ENCODE data around the gene MAP6. TPM values are rescaled to one million over a fixed set of nuclear protein-coding genes. Genes with fewer than 3 reads are reported as not detected.

Gene MAP6
- total RNA-seq, 2 donors from 2014 or later = 0.14 TPM; not detected in 1

DNA sequence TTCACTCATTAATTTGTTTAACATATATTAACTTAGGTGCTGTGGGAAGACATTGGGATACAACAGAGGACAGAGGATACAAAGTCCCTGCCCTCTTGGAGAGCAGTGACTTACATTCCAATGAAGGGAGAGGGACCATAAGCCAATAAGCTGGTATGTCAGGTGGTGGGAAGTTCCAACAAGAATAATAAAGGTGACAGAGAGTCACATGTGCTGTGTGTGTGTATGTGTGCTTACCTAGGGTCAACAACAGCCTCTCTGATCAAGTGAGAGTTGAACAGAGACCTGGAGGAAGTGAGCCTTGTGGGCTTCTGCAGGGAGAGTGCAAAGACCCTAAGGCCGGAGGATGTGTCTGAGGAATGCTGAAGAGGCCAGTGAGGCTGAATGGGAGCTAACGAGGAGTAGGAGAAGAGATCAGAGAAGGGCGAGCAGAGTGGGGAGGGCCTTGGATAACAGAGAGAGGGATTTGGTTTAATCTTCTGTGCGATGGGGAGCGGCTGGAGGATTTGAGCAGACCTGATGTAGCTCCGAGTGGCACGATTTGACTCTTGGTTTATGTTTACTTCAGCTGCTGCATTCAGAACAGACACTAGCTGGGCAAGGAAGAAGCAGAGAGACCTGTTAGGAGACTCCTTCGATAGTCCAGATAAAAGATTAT is 35.3 kb downstream of the MAP6 start:
- Mint-ChIP-seq H3K4me3 (no peak overlapping the region), H3K27me3 (peaks cover 52 to 66% of the 10 kb centered on the region in 2 donors), H3K36me3 (no peaks in the 10 kb centered on the region), H3K9me3 (no peaks in the 10 kb centered on the region), H3K4me1 (ENCODE audit: low read depth in 2 of 2) (no peaks in the 10 kb centered on the region), H3K27ac (no peak overlapping the region)
- DNase-seq (ENCODE audit: low spot score) = no peak
- no peak for ATAC-seq

DNA sequence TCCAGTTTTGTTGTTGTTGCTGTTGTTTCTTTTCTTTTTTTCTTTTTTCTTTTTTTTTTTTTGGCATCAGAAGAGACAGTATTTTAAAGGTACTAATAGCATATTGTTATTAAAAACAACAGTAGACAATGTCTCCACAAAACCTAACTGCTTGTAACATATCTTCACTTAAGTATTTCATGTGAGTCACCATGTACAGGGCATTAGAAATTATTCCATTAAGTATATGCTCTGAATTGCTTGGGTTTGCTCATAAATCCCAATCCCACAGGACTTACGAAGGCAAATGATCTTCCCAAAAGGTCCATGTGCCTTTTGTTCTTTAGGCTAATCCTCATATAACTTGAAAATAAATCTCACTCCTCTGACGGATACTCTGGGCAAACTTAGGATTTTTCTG is 35.9 kb downstream of the MAP6 start:
- no peak overlapping the region for H3K4me3 Mint-ChIP-seq
- no peak for DNase-seq (ENCODE audit: low spot score)
- H3K27ac Mint-ChIP-seq = no peak overlapping the region
- H3K9me3 Mint-ChIP-seq = no peaks in the 10 kb centered on the region
- H3K27me3 Mint-ChIP-seq = peaks cover 50 to 66% of the 10 kb centered on the region in 2 donors
- no peak for ATAC-seq
- no peaks in the 10 kb centered on the region for H3K36me3 Mint-ChIP-seq
- H3K4me1 Mint-ChIP-seq (ENCODE audit: low read depth in 2 of 2) = no peaks in the 10 kb centered on the region

DNA sequence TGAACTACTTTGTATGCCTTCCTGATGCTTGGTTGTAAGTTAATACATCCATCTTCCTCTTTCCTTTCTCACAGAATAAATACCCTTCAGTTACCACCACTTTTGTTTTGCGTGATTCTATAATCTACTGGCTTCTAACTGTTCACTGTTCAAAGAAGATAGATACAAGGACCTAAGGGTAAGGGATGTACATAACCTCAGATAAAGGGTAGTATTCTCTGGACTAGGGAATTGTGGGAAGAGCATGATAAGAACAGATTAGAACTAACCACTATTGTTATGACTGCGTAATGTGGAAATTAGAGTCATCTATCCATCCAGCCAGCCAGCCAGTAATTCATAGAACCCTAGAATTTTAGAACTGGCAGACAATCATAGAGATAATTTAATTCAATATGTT is 36.4 kb downstream of the MAP6 start:
- ATAC-seq = no peak
- Mint-ChIP-seq H3K36me3 (no peaks in the 10 kb centered on the region), H3K9me3 (no peaks in the 10 kb centered on the region), H3K27ac (no peak overlapping the region), H3K4me3 (no peak overlapping the region), H3K4me1 (ENCODE audit: low read depth in 2 of 2) (no peaks in the 10 kb centered on the region), H3K27me3 (peaks cover 52 to 68% of the 10 kb centered on the region in 2 donors)
- DNase-seq (ENCODE audit: low spot score) = no peak

DNA sequence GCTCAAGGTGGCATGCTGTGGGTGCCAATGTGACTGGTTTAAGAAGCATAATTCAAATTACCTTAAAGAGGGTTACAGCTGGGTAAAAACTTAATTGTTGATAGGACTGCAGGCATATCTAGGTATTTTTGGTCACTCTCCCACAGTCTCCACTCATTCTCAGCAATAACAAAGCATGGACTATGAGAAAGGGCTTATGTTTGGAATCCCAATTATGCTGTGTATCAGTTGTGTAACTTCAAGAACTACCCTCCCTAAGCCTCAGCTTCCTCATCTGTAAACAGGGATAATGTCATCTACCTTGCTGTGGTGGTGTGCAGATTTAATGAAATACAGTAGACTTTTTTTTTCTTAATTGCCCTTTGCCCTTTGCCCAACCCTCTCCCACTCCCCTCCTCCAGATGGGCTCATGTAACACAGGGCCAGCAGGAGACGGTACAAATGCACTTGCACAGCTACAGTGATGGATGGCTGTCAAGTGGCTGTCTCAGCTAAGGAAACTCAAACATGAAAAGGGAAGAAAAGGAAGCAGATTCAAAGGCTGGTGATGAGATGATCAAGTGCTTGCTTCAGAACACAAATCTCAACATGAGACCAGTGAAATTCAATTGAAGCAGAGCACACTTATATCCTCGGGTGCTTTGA is 37.6 kb downstream of the MAP6 start:
- DNase-seq (ENCODE audit: low spot score) = no peak
- no peak for ATAC-seq
- Mint-ChIP-seq H3K27ac (no peak overlapping the region), H3K4me3 (no peak overlapping the region), H3K27me3 (peaks cover 43 to 55% of the 10 kb centered on the region in 2 donors), H3K36me3 (no peaks in the 10 kb centered on the region), H3K9me3 (no peaks in the 10 kb centered on the region), H3K4me1 (ENCODE audit: low read depth in 2 of 2) (no peaks in the 10 kb centered on the region)

DNA sequence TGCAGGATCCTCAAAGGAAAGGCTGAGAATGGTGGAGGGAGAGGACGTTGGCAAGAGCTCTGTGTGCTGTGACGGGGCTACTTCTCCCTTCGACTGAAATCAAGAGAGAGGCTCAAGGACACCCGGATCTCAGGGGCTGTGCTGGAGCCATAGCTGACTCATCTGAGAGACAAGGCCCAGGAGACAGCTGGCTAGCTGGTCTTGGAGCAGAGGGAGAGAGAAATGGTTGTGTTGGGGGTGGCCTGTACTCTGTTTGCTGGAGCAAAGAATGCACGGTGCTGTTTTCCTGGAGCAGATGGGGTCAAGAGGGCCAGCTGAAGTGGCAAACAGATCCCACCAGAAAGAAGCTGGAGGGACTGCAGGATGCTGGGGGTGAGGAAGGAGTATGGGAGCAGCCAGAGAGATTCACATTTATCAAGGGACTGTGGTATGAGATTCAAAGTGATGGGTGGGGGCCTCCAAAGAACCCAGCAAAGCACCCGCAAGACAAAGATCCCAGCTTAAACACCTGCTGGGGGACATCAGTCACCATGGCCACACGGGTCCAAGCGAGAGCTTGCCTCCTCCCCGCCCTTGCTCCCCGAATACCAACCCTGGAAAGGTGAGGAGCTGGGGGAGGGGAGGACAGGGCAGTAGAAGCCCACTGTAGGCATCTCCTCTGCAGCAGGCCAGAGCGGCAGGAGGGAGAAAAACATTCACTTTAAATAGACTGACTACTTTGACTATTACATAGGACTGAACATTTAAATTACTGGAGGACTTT is 40.8 kb downstream of the MAP6 start:
- H3K27me3 Mint-ChIP-seq = peaks cover 29 to 40% of the 10 kb centered on the region in 2 donors
- no peak overlapping the region for H3K27ac Mint-ChIP-seq
- no peak for DNase-seq (ENCODE audit: low spot score)
- H3K4me3 Mint-ChIP-seq = no peak overlapping the region
- H3K36me3 Mint-ChIP-seq = no peaks in the 10 kb centered on the region
- ATAC-seq = no peak
- H3K4me1 Mint-ChIP-seq (ENCODE audit: low read depth in 2 of 2) = no peaks in the 10 kb centered on the region
- H3K9me3 Mint-ChIP-seq = no peaks in the 10 kb centered on the region

DNA sequence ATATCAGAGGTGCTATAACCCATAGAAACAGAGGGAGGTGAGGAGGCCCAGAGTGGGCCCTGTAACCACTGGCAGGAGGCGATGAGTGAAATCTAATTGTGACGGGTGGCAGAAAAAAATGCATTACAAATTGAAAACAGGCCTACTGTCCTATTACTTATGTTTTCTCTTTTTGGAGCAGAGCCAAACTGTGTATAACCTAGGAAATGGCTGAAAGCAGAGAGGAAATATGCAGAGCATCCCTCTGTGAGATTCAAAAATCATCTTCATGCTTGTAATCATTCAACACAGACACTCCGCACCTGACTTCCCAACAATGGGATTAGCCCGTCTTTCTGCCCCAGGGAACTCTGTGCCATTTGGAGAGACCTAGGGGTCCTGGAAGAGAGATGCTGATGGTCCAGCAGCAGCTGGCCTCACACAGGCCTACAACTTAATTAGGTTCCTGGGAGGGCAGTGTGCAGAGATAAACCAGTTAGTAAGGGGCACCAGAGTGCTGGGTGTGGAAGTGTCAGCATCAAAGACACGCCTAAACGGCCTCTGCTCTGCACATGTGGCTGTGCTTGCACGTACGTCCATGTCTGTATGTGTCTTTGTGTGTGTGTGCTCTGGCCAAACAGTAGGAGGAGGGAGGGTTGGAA is 41.8 kb downstream of the MAP6 start:
- no peaks in the 10 kb centered on the region for H3K4me1 Mint-ChIP-seq (ENCODE audit: low read depth in 2 of 2)
- H3K4me3 Mint-ChIP-seq = no peak overlapping the region
- no peak for ATAC-seq
- H3K36me3 Mint-ChIP-seq = no peaks in the 10 kb centered on the region
- no peak for DNase-seq (ENCODE audit: low spot score)
- no peaks in the 10 kb centered on the region for H3K9me3 Mint-ChIP-seq
- H3K27me3 Mint-ChIP-seq = peaks cover 21 to 29% of the 10 kb centered on the region in 2 donors
- no peak overlapping the region for H3K27ac Mint-ChIP-seq

DNA sequence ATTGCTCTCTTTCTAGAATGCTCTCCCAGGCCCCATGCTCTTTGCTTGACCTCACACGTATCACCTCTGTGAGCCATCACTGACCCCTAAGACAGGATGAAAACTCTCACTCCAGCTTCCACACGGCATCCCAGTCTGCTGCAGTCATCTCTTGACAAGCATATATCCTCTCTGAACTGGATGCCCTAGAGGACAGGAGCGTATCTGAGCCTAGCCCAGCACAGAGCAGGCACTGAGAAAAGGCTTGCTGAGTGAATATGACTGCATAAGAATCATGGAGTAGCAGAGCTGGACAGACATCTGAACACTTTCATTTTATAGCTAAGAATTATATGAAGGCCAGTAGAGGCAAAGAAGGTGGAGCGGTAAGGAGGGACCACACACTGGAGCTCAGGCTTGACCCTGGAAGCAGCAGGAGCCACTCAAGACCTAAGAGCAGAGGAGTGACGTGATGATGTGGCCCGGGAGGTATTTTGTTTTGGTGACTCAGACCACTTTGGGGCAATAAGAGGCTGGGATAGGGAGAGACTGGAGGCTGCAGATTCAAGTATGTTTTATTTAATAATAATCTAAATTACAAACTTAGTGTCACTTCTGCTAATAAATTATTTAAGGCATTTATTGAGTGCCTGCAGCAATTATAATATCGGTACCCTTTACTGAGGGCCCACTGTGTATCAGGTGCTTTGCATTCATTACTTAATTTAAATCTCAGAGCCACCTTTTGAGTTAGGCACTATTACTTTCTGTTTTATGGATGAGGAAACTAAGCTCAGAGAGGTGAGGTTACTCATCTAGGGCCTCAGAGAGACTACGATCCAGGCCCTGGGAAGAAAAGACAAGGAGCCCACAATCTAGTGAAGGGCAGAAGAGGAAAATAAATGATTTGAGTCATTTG is 42.6 kb downstream of the MAP6 start:
- Mint-ChIP-seq H3K4me1 (ENCODE audit: low read depth in 2 of 2) (no peaks in the 10 kb centered on the region), H3K36me3 (no peaks in the 10 kb centered on the region), H3K27me3 (peaks cover 13 to 22% of the 10 kb centered on the region in 2 donors), H3K9me3 (no peaks in the 10 kb centered on the region), H3K27ac (no peak overlapping the region), H3K4me3 (no peak overlapping the region)
- no peak for ATAC-seq
- no peak for DNase-seq (ENCODE audit: low spot score)

DNA sequence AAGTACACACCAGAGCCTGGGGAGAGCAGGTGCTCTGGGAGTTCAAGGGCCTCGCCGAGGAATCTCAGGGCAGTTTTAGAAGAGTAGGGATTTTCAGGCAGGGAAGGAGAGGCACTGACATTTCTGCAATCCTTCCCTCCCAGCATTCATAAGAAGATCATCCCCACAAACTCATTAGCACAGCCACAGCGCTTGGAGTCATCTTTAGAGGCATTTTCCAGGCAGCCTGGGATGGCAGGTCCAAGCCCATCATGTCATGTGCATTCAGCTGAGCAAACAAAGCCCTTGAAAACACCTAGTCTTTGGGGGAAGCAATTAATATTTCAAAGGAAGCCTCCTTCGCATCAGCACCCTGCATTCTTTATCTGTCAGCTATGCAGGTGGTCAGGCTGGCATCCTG is 43.8 kb downstream of the MAP6 start:
- H3K4me1 Mint-ChIP-seq (ENCODE audit: low read depth in 2 of 2) = no peaks in the 10 kb centered on the region
- DNase-seq (ENCODE audit: low spot score) (no peak), ATAC-seq (no peak)
- H3K27me3 Mint-ChIP-seq = peaks cover 11 to 13% of the 10 kb centered on the region in 2 donors
- no peaks in the 10 kb centered on the region for H3K36me3 Mint-ChIP-seq
- no peak overlapping the region for H3K27ac Mint-ChIP-seq
- no peak overlapping the region for H3K4me3 Mint-ChIP-seq
- no peaks in the 10 kb centered on the region for H3K9me3 Mint-ChIP-seq

DNA sequence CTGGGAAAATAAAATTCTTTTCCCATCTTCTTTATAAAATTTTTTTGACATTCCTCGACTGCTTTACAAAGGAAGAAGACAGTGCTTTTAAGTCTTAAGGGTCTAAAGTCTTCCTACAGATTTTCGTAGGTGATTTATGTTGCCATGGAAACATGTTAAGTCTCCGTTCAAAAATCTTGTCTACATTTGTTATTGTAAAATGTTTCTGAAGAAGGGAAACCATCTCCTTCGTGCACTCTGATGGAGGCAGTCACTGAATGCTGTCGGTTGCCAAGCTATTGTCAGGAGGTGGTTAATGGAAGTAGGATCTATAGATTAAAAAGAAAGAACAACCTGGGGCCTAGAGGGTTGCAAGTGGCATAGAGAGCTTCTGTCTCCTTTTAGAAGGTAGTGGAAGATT is 52.6 kb downstream of the MAP6 start:
- Mint-ChIP-seq H3K4me1 (ENCODE audit: low read depth in 2 of 2) (no peaks in the 10 kb centered on the region), H3K4me3 (no peak overlapping the region), H3K27ac (no peak overlapping the region), H3K9me3 (no peaks in the 10 kb centered on the region), H3K36me3 (no peaks in the 10 kb centered on the region), H3K27me3 (peaks cover 5 to 9% of the 10 kb centered on the region in 2 donors)
- DNase-seq (ENCODE audit: low spot score) (no peak), ATAC-seq (no peak)

DNA sequence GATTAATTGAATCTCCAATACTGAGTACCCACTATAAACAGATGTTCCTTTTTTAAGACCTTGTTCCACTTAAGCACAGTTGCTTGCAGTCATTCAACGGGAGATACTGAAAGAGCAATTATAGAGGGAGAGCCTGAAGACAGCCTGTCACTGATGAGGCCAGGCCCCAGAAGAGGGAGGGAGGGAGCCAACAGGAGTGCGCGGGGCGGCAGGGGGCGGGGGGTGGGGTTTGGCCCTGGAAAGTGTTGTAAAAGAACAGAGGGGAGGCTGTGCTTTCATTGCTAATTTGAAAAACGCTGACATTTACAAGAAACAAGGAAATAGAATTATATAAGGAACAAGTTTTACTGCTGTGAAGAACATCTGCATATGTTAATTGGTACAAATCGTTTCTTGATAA is 53.1 kb downstream of the MAP6 start:
- DNase-seq (ENCODE audit: low spot score) (no peak), ATAC-seq (no peak)
- peaks cover 5 to 9% of the 10 kb centered on the region in 2 donors for H3K27me3 Mint-ChIP-seq
- no peak overlapping the region for H3K4me3 Mint-ChIP-seq
- H3K4me1 Mint-ChIP-seq (ENCODE audit: low read depth in 2 of 2) = no peaks in the 10 kb centered on the region
- no peaks in the 10 kb centered on the region for H3K9me3 Mint-ChIP-seq
- no peak overlapping the region for H3K27ac Mint-ChIP-seq
- H3K36me3 Mint-ChIP-seq = no peaks in the 10 kb centered on the region

DNA sequence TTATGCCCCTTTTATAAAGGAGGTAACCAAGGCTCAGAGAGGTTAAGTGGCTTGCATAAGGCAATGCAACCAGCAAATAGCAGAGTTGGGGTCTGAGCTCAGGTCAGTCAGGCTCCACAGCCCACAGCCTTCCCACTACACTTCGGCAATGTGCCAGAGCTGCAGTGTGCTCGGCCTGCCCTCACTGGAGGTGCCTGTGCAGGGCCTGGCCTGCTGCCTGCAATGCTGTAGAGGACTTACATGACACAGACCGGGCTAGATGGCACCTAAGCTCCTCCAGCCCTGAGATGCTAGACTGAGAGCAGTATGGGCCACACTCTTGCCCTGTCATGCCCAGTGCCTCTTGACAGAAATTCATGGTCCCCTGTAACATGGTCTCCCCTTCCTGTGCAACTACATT is 57.0 kb downstream of the MAP6 start:
- H3K4me1 Mint-ChIP-seq (ENCODE audit: low read depth in 2 of 2) = no peaks in the 10 kb centered on the region
- H3K27ac Mint-ChIP-seq = no peak overlapping the region
- H3K4me3 Mint-ChIP-seq = no peak overlapping the region
- no peaks in the 10 kb centered on the region for H3K9me3 Mint-ChIP-seq
- H3K36me3 Mint-ChIP-seq = no peaks in the 10 kb centered on the region
- DNase-seq (ENCODE audit: low spot score) (no peak), ATAC-seq (peak in 1 of 2 donors; percentile 40)
- H3K27me3 Mint-ChIP-seq = peaks cover 12 to 13% of the 10 kb centered on the region in 2 donors

DNA sequence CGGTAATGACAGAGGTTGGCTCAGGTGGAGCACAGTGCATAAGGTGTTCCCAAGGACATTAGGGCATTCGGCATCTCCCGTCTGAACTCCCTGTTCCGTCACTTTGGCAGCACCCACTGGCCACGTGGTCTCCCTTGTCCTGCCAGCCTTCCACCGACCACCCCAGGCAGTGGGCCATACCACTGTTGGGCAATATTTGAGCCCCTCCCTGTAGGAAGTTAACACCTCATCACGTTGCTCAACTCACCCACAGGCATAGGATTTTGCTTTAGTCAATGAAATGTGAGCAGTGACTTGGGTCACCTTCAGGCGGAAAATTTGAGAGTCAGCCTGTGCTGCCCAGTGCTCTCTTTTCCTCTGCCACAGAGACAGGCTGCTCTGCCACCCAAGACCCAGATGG is 62.7 kb downstream of the MAP6 start:
- Mint-ChIP-seq H3K4me1 (ENCODE audit: low read depth in 2 of 2) (peaks cover 2 to 5% of the 10 kb centered on the region in 2 donors), H3K27ac (no peak overlapping the region), H3K9me3 (no peaks in the 10 kb centered on the region), H3K4me3 (no peak overlapping the region), H3K27me3 (peaks cover 27 to 31% of the 10 kb centered on the region in 2 donors), H3K36me3 (no peaks in the 10 kb centered on the region)
- no peak for DNase-seq (ENCODE audit: low spot score)
- ATAC-seq = no peak
